D721Med (cell line): ENCODE measurements around the gene STAU1.
"Not testable (repeated sequence)": the region's sequence is repeated elsewhere in the genome, so short reads cannot be mapped to it uniquely, and the experiment has no call there.

ENCODE experiments used
- DNase-seq: peaks from one replicate; pipeline ENCODE4 v3.0.0; 2011; ENCODE audit warnings: low spot score; ENCODE audit not compliant: insufficient read length
- FAIRE-seq: peaks from 2 replicates; lab custom pipeline; 2011; peaks lifted over from hg19 to GRCh38; lab: Jason Lieb, UNC
- TF ChIP-seq, protein P1 (sequence below): IDR thresholded peaks from 2 replicates; pipeline ENCODE4 v1.5.1; 2012; ENCODE audit warnings: mild to moderate bottlenecking, control low read depth; ENCODE audit not compliant: insufficient read depth; ENCODE audit errors: missing control alignments

The STAU1 gene

GRCh38 chr20:49207076-49207475 lies 18.9 kb upstream of the STAU1 start:
- no peak for DNase-seq
- TF ChIP-seq, protein P1, sequence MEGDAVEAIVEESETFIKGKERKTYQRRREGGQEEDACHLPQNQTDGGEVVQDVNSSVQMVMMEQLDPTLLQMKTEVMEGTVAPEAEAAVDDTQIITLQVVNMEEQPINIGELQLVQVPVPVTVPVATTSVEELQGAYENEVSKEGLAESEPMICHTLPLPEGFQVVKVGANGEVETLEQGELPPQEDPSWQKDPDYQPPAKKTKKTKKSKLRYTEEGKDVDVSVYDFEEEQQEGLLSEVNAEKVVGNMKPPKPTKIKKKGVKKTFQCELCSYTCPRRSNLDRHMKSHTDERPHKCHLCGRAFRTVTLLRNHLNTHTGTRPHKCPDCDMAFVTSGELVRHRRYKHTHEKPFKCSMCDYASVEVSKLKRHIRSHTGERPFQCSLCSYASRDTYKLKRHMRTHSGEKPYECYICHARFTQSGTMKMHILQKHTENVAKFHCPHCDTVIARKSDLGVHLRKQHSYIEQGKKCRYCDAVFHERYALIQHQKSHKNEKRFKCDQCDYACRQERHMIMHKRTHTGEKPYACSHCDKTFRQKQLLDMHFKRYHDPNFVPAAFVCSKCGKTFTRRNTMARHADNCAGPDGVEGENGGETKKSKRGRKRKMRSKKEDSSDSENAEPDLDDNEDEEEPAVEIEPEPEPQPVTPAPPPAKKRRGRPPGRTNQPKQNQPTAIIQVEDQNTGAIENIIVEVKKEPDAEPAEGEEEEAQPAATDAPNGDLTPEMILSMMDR: peak; percentile 0
- no peak for FAIRE-seq

GRCh38 chr20:49203746-49204145 lies 15.6 kb upstream of the STAU1 start:
- FAIRE-seq (no peak), DNase-seq (no peak)
- TF ChIP-seq, protein P1: no peak

DNA sequence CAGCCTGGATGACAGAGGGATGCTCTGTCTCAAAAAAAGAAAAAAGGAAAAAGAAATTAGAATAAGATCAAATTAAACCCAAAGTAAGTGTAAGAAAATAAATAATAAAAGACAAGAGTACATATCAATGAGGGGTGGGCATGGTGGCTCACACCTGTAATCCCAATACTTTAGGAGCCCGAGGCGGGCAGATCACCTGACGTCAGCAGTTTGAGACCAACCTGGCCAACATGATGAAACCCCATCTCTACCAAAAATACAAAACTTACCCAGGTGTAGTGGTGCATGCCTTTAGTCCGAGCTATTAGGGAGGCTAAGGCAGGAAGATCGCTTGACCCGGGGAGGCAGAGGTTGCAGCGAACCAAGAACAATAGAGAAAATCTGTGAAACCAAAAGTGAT lies 14.9 kb upstream of the STAU1 start:
- DNase-seq: no peak
- no peak for FAIRE-seq
- TF ChIP-seq, protein P1: no peak

- TF ChIP-seq, protein P1: no peak
- FAIRE-seq (no peak), DNase-seq (no peak)
These were observed 11.7 kb upstream of the STAU1 start for GRCh38 chr20:49199729-49200293.

DNA sequence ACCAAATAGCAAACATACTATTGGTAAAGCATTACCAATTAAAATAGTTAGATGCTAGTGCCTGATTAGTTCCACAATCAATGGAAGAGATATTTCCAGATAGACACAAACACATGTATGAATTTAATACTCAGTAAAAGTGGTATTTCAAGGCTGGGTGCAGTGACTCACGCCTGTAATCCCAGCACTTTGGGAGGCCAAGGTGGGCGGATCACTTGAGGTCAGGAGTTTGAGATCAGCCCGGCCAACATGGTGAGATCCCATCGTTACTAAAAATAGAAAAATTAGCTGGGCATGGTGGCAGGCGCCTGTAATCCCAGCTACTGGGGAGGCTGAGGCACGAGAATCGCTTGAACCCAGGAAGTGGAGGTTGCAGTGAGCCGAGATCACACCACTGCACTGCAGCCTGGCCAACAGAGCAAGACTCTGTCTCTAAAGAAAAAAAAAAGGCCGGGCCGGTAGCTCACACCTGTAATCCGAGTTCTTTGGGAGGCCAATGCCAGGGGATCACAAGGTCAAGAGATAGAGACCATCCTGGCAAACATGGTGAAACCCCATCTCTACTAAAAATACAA lies 4.9 kb upstream of the STAU1 start:
- DNase-seq, FAIRE-seq: not testable (repeated sequence)

DNA sequence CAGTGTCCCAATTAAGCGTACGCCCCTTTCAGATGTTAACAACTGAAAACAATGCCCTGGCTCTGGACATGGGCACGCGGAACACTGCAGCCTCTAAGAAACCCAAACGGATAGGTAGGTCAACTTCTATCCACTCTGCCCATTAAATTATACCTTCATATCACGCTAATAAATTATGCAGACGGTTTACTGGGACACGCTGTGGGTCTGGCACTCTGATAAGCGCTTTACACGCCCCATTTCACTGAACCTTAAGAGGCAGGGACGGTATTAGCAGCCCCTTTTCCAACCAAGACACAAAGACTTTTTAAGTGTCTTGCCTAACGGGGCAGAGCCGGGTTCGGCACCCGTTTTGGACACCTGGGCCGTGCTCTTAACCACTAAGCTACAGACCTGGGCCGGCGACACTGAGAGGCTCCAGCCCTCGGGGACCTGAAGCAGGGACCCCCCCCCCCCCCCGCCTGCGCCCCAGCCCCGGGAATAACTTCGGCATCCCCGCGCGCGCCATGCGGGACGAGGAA lies 744 bp downstream of the STAU1 start:
- FAIRE-seq (no peak), DNase-seq (no peak)
- TF ChIP-seq, protein P1: no peak

DNA sequence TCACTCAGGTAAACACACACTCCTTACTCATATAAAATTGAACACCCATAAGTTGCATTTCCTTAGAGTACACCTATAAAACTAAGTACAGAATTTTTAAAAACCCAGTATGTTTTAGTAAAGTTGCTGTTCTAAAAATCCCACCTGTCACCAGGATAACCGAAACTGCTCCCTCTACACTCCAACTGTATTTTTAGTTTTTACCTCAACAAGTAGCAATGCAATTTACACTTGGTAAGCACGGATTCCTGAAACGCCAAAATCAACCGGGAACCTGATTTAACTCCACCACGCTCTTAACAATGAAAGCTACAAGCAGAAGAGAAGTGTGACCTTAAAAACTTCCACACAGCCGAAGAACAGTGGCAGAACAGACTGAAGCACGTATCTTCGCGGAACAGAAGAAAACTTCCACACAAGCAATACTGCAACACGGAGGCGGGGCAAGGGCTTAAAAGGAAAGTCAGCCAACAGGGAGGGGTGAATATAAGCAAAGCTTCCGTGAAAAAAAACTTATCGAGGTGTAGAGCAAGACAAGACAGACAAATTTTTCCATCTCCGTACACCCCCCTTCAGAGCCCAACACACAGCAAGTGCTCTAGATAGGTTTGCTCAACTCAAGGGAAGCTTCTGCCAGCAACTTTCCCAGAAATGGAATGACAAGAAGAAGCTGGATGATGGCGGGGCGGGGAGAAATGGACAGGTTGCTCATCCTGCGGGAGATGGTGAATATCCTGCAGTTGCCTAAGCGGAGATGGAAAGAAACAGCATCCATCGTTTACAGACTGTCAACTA lies 1.4 kb downstream of the STAU1 start:
- DNase-seq: no peak
- FAIRE-seq: no peak
- TF ChIP-seq, protein P1: no peak
